Measurements from ENCODE around the gene PARD6B. TPM values are rescaled to one million over a fixed set of nuclear protein-coding genes. Genes with fewer than 3 reads are reported as not detected.

The PARD6B gene
- total and polyA plus RNA-seq, 2 of the 13 experiments (the other 11 are each of a cell fraction or from before 2014, with no cell fraction given): 6.9 to 22.2 TPM

DNA sequence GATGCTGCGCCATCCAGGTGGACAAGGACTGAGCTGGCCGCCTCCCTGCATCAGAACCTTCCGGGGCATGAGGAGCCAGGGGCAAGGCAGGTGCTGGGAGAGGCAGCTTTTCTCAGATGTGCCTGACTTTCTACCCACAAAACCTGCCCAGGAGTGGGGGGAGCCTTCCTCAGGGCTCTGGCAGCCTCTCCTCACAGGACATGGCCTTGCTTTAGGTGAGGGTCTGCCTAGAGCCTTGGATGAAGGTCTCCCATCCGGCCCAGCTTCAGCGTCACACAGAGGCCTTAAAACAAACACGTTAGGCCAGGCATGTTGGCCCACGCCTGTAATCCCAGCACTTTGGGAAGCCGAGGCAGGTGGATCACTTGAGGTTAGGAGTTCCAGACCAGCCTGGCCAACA lies 70.9 kb downstream of the PARD6B start:
- Histone ChIP-seq H3K4me1 (ENCODE audit: insufficient read depth, low read length) (peaks cover 16% of the 10 kb centered on the region), H3K36me3 (replicated peaks in 1 of 2; ENCODE audit: control insufficient read depth in 1 of 2, insufficient read depth in 2 of 2, low read length in 2 of 2) (no peaks in the 10 kb centered on the region), H3K27me3 (ENCODE audit: control insufficient read depth in 1 of 2, insufficient read depth in 2 of 2, low read length in 2 of 2) (no peaks in the 10 kb centered on the region), H3K79me2 (ENCODE audit: insufficient read depth, low read length) (no peaks in the 10 kb centered on the region), H3K4me3 (replicated peaks in 1 of 3; ENCODE audit: insufficient read depth in 1 of 3, low read depth in 2 of 3, low read length in 3 of 3) (no peak overlapping the region), H3K27ac (ENCODE audit: extremely low read length, insufficient read depth, low read length) (no peak overlapping the region), H3K4me2 (ENCODE audit: low read depth, low read length) (no peak overlapping the region), H3K9ac (ENCODE audit: insufficient read depth, low read depth, low read length) (no peak overlapping the region), H2AFZ (ENCODE audit: low read length) (no peak overlapping the region), H4K20me1 (ENCODE audit: insufficient read depth, low read length) (no peaks in the 10 kb centered on the region), H3K9me3 (ENCODE audit: low read length) (no peaks in the 10 kb centered on the region)
- intact Hi-C loops (cut with micrococcal nuclease; ENCODE audit: unreplicated experiment): no loop called here
- DNase-seq (ENCODE audit: low spot score) (no peak), FAIRE-seq (no peak), ATAC-seq (no peak; the same call in 1 of the 3 replicates)
- in situ Hi-C loops (cut with HindIII; ENCODE audit: extremely low pct_ligation_motif_present, low pct_unique_long_range_greater_than_20kb): no loop called here
- ChIA-PET CTCF (ENCODE audit: low intra/inter-chr PET ratio, low total read pairs) (no interaction called here), POLR2A (interaction anchor here (1.6 kb wide), 1 partner anchor 16 kb away, joined by 4 read pairs; no protein-coding TSS in a partner anchor)
- TF ChIP-seq, protein P1, sequence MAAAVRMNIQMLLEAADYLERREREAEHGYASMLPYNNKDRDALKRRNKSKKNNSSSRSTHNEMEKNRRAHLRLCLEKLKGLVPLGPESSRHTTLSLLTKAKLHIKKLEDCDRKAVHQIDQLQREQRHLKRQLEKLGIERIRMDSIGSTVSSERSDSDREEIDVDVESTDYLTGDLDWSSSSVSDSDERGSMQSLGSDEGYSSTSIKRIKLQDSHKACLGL (CRISPR knock-in tag; IDR thresholded peaks at IDR 0.05): no peak
- TF ChIP-seq MED1 (CRISPR knock-in tag; IDR thresholded peaks at IDR 0.05) (no peak), ZNF570 (CRISPR knock-in tag; IDR thresholded peaks at IDR 0.05; ENCODE audit: borderline replicate concordance) (no peak), DR1 (CRISPR knock-in tag; IDR thresholded peaks at IDR 0.05) (no peak), AGO1 (IDR thresholded peaks at IDR 0.05; ENCODE audit: low read depth, low read length, poor library complexity, severe bottlenecking) (no peak), TBP (CRISPR knock-in tag; IDR thresholded peaks at IDR 0.05) (no peak), ZNF264 (CRISPR knock-in tag; IDR thresholded peaks at IDR 0.05) (no peak), BHLHE40 (IDR thresholded peaks at IDR 0.05; ENCODE audit: low read length) (no peak), XBP1 (CRISPR knock-in tag; IDR thresholded peaks at IDR 0.05) (no peak), SNRNP70 (IDR thresholded peaks at IDR 0.05; ENCODE audit: low read depth, low read length) (no peak), ZSCAN20 (CRISPR knock-in tag; IDR thresholded peaks at IDR 0.05; ENCODE audit: borderline replicate concordance) (no peak)
- TF ChIP-seq, protein P2, sequence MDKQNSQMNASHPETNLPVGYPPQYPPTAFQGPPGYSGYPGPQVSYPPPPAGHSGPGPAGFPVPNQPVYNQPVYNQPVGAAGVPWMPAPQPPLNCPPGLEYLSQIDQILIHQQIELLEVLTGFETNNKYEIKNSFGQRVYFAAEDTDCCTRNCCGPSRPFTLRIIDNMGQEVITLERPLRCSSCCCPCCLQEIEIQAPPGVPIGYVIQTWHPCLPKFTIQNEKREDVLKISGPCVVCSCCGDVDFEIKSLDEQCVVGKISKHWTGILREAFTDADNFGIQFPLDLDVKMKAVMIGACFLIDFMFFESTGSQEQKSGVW (CRISPR knock-in tag; IDR thresholded peaks at IDR 0.05; ENCODE audit: borderline replicate concordance): no peak
- TF ChIP-seq, protein P3, sequence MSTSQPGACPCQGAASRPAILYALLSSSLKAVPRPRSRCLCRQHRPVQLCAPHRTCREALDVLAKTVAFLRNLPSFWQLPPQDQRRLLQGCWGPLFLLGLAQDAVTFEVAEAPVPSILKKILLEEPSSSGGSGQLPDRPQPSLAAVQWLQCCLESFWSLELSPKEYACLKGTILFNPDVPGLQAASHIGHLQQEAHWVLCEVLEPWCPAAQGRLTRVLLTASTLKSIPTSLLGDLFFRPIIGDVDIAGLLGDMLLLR (CRISPR knock-in tag; IDR thresholded peaks at IDR 0.05): no peak
- TF ChIP-seq, protein P4, sequence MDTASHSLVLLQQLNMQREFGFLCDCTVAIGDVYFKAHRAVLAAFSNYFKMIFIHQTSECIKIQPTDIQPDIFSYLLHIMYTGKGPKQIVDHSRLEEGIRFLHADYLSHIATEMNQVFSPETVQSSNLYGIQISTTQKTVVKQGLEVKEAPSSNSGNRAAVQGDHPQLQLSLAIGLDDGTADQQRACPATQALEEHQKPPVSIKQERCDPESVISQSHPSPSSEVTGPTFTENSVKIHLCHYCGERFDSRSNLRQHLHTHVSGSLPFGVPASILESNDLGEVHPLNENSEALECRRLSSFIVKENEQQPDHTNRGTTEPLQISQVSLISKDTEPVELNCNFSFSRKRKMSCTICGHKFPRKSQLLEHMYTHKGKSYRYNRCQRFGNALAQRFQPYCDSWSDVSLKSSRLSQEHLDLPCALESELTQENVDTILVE (CRISPR knock-in tag; IDR thresholded peaks at IDR 0.05): no peak
- 78% methylated on average over 8 of the region's 8 CpGs for WGBS (ENCODE audit: low lambda C conversion rate)
- no TSS peak for BruUV-seq (replicated peaks)

Data from HepG2 (cell line).